HG03066 (cell line): ENCODE measurements around the gene TOM1L2.

Source experiments
- ATAC-seq: cut with Tn5 transposase; IDR thresholded peaks from one replicate; pipeline ENCODE4 v1.9.1; 2021; ENCODE audit warnings: low read depth; ENCODE audit not compliant: unreplicated experiment

Gene TOM1L2

GRCh38 chr17:17880577-17881196 lies 91.5 kb downstream of the TOM1L2 start:
- ATAC-seq: no peak

DNA sequence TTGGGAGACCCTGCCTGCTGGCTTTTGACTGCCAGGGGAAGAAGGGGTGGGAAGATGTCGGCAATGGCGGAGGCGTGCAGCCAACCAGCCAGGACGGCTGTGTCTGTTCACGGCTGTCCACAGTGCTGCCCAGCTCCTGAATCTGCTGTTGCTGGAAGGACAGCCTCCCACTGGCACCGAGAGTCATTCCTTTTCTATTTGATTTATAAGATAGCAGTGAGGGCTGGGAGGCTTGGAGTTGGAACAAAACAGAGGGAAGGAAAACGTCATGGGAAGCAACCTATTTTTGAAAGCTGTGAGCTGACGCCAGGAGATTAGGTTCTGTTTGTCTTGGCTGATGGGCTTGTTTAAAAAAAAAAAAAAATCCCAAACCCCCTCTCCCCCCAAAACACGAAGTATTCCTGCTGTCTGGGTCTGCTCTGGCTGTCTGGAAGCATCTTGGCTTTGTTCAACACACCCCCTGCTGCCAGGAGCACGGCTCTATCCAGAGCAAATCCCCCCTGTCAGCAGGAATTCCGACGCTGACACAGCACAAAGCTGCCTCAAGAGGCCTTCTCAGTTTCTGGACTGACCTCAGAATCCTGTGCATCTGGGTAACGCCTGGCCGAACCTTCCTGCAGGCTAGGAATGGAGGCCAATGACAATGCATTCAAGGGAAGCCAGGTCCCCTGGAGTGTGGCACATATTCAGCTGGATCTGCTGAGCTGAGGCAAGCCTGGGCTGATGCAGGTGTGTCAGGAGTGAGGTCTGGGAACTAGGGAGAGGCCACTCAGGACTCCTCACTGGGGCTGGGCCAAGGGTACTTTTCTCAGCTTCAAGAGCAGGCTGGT lies 94.5 kb downstream of the TOM1L2 start:
- no peak for ATAC-seq

GRCh38 chr17:17876959-17877528 lies 95.2 kb downstream of the TOM1L2 start:
- ATAC-seq: no peak

DNA sequence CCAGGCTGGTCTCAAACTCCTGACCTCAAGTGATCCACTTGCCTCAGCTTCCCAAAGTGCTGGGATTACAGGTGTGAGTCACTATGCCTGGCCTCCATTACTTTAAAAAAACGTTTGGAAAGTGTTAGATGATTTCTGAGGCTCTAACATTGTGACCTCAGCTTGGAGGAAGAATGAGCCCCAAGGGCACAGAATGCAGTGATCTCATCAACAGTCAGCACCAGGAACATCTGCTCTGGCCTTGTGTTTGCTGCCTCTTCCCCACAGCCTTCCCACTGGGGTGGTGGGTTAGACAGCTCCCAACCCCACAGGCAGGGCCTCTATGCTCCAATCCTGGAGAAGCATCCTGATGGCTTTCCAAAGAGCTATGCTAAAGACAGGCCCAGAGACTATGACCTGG lies 97.7 kb downstream of the TOM1L2 start:
- no peak for ATAC-seq

DNA sequence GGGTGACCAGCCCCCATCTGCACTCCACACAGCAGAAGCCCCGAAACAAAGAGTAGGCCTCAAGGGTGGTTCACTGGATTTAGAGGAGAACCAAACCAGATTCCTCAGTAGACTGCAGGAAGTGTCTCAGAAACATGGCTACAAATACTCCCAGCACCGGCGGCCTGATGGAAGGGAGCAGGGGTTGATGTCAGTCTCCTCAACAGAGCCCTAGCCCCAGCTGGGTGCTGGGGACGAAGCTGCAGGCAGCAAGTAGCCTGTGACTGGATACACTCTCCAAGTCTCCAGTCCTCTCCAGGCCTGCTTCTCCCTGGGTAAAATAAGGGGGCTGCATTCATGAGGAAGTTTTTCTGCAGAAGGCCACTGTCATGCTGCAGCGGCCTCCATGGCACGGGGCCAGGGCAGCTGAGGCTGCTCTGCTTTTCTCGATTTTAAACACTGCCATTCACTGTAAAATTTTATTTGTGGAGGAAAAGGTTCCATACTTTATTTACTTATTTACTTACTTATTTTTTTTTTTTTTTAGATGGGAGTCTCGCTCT lies 98.7 kb downstream of the TOM1L2 start:
- no peak for ATAC-seq

DNA sequence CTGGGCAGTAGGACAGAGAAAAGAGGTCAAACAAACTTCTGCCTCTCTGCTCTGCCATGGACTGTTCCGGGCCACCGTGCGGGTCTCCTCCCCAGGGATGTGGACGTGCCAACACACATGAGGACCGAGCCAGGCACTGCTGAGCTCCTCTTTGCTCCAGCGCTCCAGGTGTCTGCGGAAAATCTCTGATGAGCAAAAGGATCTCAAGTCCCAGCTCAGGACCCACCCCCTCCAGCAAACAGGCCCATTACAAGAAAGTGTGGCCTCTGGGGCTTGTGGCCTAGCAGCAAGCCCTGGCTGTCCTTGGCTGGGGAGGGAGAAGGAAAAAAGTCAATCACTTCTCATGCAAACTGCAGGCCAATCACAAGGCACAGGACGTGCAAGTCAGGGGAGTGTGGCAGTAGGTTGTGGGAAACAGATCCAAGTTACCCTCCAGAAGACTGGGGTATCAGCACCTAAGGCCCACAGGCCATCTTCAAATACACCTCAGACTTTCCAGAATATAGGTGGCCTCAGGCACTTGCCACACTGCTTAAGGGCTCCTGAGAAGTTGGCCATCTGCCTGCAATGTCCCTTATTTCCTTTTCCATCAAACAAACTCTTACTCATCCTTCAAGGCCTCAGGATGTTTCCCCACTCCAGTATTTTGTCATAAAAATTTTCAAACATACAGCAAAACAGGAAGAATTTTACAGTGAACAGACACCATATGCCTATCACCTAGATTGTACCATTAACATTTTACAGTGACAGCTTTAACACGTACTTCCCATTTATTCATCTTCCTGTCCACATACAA lies 99.5 kb downstream of the TOM1L2 start:
- no peak for ATAC-seq

DNA sequence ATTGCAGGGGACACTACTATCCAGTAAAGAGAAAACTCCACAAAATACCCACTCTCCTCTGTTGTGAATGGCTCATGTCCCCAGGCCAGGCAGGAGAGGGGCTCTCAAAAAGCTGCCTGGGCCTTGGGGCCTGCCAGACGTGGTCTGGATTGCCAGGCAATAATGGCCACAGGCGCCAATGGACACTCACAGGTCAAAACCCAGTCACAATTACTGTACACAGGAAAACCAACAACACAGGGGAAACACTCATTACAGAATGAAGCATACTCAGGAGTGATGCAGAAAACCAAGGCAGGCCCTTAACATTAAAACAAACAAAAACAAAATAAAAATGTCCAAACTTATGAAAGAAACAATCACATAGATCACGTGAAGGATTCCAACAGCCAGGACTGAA lies 100.3 kb downstream of the TOM1L2 start:
- ATAC-seq: no peak

- no peak for ATAC-seq
Observed at GRCh38 chr17:17870247-17870646, 102.0 kb downstream of the TOM1L2 start.

- no peak for ATAC-seq
Observed at GRCh38 chr17:17868641-17869522, 103.3 kb downstream of the TOM1L2 start.

- no peak for ATAC-seq
Observed at GRCh38 chr17:17866897-17867296, 105.3 kb downstream of the TOM1L2 start.

- ATAC-seq: no peak
Observed at GRCh38 chr17:17866425-17866824, 105.8 kb downstream of the TOM1L2 start.

DNA sequence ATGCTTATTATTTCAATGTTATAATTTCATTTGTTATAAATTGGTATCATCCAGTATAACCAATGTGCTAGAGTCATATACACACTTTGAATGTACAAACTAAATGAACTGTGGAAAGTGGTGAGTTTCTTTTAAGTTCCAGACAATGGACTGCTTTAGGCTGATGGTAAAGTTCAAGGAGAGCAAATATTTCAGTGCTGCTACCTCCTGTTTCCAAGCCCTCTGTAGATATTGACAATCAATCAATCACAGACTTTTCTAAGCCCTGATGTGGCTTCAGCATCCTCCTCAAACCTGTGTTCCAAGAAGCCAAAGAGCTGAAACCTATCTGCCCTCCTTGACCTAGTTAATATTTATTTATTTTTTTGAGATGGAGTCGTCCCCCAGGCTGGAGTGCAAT lies 107.2 kb downstream of the TOM1L2 start:
- ATAC-seq: no peak

- ATAC-seq: no peak
Observed at GRCh38 chr17:17860766-17861107, 111.5 kb downstream of the TOM1L2 start.

DNA sequence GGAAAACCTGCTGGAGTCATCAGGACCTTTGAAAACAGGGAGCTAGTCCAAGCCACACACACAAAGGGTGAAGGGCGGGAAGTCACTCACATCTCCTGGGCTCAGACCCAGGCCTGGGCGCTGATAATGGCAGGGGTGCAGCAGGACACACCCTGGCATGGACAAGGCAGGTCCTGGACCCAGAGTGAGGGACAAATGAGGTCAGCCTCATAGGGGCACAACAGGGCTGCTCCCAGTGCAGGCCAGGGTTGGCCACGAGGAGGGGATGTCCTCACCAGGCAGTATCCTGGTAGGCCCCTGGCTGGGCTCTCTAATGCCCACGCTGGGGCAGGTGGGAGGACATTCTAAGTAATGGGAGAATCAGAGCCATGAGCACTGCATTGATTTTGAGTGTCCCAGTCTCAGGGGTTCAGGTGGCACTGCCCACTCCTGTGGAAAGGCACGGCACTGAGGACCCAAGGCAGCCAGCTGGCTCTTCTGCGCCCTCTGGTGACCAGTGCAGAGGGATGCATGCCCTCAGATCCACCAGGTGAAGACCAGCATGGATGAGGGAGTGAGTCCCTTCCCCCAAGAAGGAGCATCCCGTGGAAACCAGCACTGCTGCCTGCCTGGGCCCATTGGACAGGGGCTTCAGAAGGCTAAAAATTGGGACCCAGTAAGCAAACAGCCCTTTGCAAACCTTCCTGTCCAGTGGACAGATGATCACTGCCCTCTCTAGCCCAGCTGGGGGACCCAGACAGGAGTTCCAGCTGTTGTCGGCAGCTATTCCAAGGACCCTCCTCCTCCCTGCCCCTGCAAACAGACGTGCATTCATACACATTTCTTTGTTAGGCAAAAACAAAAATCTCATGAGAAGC lies 112.1 kb downstream of the TOM1L2 start:
- ATAC-seq: no peak

GRCh38 chr17:17857496-17857895 lies 114.7 kb downstream of the TOM1L2 start:
- no peak for ATAC-seq

- ATAC-seq: no peak
Observed at GRCh38 chr17:17856386-17856785, 115.8 kb downstream of the TOM1L2 start.

DNA sequence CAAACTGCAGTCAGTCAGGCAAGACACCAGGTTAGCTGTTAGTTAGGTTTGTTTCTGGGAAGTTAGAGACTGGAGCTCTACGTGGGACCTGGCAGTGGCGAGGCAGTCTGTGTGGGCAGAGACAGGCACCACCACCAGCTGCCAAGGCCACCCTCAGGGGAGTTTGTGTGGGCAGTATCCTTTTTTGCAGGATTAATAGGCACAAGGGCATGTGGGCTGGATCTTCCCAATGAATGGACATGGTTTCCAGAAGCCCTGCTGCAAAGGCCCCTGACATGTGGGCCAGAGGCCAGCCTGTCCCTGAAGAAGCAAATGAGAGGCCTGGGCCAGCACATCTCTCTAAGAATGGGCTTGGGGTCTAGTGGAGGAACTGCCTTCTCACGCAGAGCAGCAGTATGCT lies 116.2 kb downstream of the TOM1L2 start:
- no peak for ATAC-seq

GRCh38 chr17:17853811-17854447 lies 118.3 kb downstream of the TOM1L2 start:
- no peak for ATAC-seq

- ATAC-seq: no peak
Observed at GRCh38 chr17:17852930-17853329, 119.3 kb downstream of the TOM1L2 start.
